ENCODE data around the gene EPHB6.
A peak's percentile ranks its signal among the peaks of the same experiment; 100 is the strongest.

EPHB6 gene

GRCh38 chr7:142871260-142872105 is 16.6 kb downstream of the EPHB6 start:
- DNase-seq (ENCODE audit: low spot score) = no peak
- CTCF ChIA-PET = no interaction called here
- no peak for TF ChIP-seq CTCF (conservative IDR thresholded peaks at IDR 0.05; ENCODE audit: low read depth)
- H3K27ac ChIP-seq = peak overlapping the region; percentile 2; the same call in 1 of the 2 replicates
- POLR2A ChIA-PET (ENCODE audit: low non-redundant PET) = no interaction called here

- ChIA-PET POLR2A (ENCODE audit: low non-redundant PET) (no interaction called here), CTCF (no interaction called here)
- TF ChIP-seq CTCF (conservative IDR thresholded peaks at IDR 0.05; ENCODE audit: low read depth) = no peak
- DNase-seq (ENCODE audit: low spot score) = no peak
- H3K27ac ChIP-seq = peak overlapping the region; percentile 2
These were observed 17.3 kb downstream of the EPHB6 start for GRCh38 chr7:142872106-142872675.

DNA sequence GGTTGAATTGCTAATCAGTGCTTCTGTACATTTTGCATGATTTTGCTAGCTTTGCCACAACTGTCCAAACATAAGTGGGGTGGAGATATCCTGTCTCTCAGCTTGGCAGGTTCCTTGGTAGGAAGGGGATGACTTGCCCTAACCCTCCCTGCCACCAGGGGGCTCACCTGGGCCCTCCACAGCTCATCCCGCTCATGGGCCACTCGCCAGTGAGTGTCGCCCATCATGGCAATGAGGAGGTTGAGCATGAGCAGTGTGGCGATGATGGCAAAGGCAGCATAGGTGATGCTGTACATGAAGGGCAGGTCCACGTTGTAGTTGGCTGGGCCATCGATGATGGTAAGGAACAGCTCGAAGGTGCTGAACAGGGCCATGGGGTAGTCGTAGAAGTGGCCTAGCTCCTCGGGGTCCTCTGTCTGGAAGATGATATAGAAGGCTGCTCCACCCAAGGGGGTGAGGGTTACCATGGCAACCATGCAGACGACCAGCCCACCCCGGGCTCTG is 18.5 kb downstream of the EPHB6 start:
- H3K27ac ChIP-seq = no peak overlapping the region
- no peak for DNase-seq (ENCODE audit: low spot score)
- POLR2A ChIA-PET (ENCODE audit: low non-redundant PET) = interaction anchor here (0.5 kb wide), 1 partner anchor 390 kb away, joined by 3 read pairs; the partner anchor contains the start of gene GSTK1
- peak; percentile 51 for TF ChIP-seq CTCF (conservative IDR thresholded peaks at IDR 0.05; ENCODE audit: low read depth)
- CTCF ChIA-PET = no interaction called here

- no peak for DNase-seq (ENCODE audit: low spot score)
- CTCF ChIA-PET = no interaction called here
- H3K27ac ChIP-seq = no peak overlapping the region
- POLR2A ChIA-PET (ENCODE audit: low non-redundant PET) = interaction anchor here (0.5 kb wide), 1 partner anchor 389 kb away, joined by 3 read pairs; the partner anchor contains the start of gene GSTK1
- TF ChIP-seq CTCF (conservative IDR thresholded peaks at IDR 0.05; ENCODE audit: low read depth) = no peak
These were observed 19.0 kb downstream of the EPHB6 start for GRCh38 chr7:142873871-142874270.

DNA sequence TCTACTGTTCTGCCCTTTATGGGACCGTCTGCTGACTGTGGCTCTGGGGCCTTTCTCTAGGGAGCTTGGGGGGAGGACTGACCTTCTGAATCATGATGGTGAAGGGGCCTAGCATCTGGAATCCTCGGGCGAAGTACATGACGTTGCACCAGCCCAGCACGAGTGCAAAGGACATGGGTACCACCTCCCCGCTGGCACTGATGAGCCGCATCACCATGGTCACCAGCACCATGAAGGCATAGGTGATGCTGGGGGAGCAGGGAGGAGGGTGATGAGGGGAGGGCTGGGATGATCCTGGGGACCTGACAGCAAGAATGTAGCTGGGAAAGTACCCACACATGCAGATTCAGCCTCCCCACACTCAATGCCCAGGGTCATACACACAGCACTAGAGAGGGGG is 19.5 kb downstream of the EPHB6 start:
- POLR2A ChIA-PET (ENCODE audit: low non-redundant PET) = no interaction called here
- CTCF ChIA-PET = no interaction called here
- no peak overlapping the region for H3K27ac ChIP-seq
- DNase-seq (ENCODE audit: low spot score) = no peak
- TF ChIP-seq CTCF (conservative IDR thresholded peaks at IDR 0.05; ENCODE audit: low read depth) = no peak

DNA sequence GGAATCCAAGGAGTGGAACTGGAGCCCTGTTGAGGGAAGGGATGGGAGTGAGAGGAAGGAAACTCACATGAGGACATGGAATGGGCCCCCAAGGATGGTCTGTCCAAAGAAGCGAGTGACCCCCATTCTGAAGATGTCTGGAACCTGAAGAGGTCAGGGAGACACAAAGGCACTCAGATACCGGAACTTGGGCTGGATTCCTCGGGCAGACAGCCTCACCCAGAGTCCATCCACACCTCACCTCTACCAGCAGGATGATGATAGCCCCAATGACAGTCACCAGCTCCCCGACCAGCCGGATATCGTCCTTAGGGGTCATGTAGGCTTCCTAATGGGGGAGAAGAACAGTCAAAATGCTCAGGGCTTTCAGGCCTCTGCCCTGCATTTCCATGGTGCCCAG is 20.0 kb downstream of the EPHB6 start:
- CTCF ChIA-PET = interaction anchor here (0.6 kb wide), 1 partner anchor 72 kb away, joined by 3 read pairs; no protein-coding TSS in a partner anchor
- no peak overlapping the region for H3K27ac ChIP-seq

More for the DNA sequence above, 20.0 kb downstream of the EPHB6 start:
- no peak for TF ChIP-seq CTCF (conservative IDR thresholded peaks at IDR 0.05; ENCODE audit: low read depth)
- no peak for DNase-seq (ENCODE audit: low spot score)
- POLR2A ChIA-PET (ENCODE audit: low non-redundant PET) = no interaction called here

All from RWPE1 (cell line).